EL (cell line): ENCODE measurements around the gene CAPZB.

Experiments
- DNase-seq: peaks from one replicate; pipeline ENCODE4 v3.0.0-alpha.2; 2016

CAPZB gene

DNA sequence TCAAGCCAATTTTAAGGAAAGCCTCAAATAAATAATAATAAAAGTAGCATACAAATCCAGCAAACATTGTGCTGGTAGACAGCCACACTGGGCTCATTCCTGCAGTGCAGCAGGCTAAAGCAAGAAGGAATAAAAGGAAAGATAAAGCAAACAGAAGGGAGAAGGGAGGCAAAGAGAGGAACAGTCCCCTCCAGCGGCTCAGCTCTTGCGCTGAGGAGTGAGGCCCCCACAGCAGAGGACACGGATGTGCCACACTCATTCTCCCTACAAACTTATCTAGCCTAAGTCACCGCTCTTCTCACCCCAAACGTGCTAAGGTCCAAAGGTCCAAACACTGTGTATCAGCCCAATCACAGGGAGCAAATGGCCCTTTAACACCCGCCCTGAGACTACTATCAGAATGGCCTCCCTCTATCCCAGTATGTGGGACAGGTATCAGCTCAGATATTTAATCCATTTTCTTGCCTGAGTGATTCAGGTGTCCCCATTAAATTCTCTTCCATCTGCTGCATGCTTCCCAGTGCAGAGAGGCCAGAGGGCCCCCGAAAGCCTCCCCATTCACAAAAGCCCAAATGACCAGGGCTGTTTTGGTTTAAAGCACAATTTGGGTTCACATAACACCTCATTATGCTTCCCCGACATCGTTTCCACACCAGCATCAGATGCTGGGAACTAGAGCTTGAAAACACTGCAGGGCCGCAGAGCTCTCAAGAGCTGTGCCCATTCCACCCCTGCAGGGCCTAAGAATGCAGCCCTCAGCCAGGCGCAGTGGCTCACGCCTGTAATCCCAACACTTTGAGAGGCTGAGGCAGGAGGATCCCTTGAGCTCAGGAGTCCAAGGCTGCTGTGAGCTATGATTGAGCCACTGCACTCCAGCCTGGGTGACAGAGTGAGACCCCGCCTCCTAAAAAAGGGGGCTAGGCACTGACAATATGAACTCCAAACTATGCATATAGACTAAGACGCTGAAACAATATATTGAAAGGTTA is 17.8 kb downstream of the CAPZB start:
- no peak for DNase-seq

DNA sequence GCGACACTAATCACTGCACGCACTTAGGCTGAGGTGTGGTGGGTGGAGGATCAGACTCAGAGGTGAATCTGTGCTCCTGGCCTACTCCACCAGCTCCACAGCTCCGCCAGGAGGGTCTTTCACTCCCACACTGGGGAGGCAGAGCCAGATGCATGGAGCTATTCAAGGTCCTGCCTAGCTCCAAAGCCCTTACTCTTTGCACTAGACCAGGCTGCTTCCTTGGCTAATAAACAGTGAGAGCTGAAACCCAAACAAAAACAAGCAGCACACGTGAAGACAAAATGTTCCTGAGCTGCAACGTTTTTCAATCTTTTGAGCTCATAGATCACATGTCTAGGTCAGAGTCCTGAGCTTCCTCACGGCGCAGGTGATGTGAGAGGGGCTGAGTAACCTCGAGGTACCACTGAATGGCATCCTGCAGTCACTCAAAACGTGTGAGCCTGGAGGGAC is 19.2 kb downstream of the CAPZB start:
- no peak for DNase-seq

DNA sequence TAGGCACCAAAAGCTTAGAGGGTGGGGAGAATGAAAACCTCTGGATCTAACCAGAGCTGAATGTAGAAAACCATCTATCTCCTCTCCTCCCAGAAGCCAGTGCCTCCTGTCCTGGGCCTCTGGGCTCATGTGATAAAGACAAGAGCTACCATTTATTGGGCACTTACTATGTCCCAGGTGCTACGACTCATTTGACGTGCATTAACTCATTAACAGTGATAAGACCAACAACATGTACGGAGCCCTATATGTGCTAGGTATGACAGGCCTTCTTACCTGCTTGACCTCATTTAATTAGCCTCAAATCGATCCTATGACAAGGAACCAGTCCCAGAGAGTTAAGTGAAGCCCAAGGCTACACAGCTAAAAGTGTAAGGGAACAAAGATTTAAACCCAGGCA is 19.7 kb downstream of the CAPZB start:
- DNase-seq: no peak

DNA sequence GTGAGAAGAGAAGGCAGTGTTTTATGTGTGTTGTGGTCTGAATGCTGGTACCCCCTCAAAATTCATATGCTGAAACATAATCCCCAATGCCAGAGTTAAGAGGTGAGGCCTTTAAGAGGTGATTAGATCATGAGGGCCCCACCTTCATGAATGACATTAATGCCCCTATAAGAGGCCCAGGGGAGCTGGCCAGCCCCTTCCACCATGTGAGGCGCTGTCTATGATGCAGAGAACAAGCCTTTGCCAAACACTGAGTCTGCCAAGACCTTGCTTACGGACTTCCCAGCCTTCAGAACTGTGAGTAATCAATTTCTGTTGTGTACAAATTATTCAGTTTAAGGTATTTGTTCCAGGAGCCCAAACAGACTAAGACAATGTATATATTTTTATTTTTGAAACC is 20.2 kb downstream of the CAPZB start:
- DNase-seq: no peak

DNA sequence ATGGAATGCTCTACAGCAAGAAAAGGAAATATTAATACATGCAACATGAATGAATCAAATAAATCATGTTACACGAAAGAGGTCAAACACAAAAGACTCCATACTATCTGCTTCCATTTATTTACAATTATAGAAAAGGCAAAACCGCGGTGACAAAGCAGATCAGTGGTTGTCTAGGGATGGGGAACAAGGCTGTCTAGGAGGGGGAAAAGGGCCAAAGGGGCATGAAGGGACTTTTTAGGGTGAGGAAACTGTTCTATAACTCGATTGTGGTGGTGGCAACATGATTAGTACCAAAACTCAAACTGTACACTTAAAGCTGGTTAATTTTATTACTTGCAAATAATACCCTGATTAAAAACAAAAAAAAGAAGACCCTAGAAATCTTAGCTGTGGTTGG is 20.6 kb downstream of the CAPZB start:
- no peak for DNase-seq

DNA sequence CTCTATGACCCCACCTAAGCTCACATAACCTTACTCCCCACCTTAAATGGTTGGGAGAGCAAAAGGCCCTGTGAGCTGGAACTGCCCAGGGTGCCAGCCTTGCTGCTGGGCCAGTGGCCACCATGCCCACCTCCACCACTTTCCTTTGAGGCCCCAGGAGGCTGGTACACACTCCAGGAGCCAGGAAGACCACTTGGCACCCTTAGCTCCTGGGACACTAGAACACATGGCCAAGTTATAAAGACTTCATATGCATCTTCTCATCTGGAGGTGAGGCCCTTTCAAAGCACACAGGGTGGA is 21.9 kb downstream of the CAPZB start:
- DNase-seq: no peak

DNA sequence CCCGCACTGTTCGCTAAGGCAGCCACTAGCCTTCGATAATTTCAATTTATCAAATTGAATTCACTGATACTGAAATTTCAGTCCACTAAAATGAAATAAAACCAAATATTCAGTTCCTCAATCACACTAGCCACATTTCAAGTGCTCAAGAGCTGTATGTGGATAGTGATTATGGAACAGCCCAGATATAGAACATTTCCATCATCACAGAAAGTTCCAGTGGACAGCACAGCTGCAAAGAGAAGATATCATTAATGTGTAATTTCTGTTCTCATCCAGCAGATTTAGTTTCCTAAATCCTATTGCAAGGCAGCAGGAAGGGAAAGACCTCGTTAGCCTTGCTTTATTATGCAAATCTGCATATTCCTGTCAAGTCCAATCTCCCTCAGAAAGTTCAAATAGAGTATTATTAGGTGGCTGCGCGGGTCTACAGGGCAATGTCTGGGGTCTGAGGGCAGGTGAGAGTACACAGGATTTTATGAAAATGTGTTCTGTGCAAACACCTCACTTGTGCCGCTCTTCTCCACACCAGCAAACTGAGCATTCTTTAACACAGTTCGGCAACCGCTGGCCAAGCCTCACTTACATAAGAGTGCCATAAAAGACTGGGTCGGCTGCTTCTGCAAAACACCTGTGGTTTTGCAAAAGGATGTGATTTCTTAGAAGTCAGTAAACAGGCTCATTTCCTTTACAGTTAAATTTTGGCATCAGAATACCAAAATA is 22.4 kb downstream of the CAPZB start:
- DNase-seq: no peak

DNA sequence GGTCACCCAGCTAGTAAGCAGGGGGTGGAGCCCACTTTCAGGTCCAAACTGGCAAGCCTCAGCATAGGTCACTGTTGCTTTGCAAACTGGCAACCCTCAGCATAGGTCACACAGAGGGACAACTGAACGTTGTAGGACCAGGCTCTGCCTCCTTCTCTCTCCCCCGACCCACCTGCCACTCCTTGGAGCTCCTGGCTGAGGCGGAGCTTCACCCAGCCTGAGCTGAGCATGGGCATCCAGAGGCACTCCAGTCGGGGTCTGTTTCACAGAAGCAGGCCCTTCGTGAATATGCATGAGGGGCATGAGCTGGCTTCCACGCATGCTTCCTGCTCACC is 24.2 kb downstream of the CAPZB start:
- no peak for DNase-seq

DNA sequence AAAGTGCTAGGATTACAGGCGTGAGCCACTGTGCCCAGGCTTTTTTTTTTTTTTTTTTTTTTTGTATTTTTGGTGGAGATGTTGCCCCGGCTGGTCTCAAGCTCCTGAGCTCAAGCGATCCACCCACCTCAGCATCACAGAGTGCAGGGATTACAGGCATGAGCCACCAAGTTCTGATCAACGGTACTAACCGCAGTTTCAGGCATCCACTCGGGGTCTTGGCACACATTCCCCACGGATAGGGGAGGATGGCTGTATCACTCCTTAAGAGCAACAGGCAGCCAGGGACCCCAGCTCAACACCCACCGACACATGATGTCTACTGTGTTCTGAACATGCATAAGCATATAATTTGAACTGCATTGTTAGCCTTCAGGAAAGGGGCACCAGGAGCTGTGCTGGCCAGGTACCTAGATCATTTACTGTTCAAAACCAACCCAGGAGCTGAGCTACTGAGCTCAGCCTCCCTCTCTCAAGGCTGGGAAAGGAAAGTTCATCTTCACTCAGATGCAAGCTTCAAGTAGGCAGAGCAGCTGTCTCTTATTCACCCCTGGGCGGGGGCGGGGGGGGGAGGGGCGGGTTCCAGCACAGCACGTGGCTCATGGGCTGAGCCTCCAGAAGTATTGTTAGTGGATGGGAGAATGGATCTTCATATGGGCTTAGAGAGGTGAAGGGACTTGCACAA is 24.7 kb downstream of the CAPZB start:
- no peak for DNase-seq

DNA sequence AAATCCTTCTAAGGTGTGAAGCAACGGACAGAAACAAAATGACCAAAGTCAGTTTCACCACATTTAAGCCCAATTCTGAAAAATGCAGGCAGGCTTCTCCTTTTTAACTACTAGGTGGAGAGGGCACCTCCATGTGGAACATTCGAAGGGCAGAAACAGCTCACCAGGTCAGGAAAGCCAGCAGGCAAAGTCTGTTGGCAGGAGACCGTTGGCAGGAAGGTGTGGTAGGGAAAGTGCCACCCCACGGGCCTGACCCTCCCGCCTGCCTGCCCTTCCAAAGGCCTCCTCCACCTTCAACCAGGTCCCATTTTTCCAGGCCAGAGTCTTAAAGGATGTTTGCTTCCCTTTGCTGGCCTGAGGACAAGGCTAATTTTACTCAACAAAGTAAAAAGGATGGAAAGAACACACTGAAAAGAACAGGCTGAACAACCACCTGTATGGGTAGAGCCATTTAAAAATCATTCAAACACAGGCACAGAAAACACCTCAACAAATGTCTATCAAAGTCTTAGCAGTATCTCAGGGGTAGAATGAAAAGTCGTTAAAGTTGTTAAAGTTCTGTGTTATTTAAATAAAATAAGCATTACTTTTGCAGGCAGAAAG is 26.4 kb downstream of the CAPZB start:
- no peak for DNase-seq

DNA sequence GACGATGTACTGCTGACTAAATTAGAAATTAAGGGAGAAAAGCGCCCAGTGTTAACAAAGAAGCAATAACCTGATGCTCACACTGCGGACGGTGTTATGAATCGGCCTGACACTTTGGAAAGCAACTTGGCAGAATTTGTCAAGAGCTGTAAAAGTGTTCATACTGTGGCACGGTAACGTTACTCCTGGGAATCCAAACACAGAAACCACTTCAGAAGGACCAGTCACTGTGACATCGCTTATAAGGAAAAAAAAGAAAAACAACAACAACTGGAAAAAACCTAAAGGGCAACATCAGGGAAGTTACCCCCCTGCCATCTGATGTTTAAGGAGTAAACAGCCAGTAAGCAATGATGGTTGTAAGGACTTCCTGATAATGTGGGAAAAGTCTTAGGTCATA is 27.7 kb downstream of the CAPZB start:
- DNase-seq: no peak

DNA sequence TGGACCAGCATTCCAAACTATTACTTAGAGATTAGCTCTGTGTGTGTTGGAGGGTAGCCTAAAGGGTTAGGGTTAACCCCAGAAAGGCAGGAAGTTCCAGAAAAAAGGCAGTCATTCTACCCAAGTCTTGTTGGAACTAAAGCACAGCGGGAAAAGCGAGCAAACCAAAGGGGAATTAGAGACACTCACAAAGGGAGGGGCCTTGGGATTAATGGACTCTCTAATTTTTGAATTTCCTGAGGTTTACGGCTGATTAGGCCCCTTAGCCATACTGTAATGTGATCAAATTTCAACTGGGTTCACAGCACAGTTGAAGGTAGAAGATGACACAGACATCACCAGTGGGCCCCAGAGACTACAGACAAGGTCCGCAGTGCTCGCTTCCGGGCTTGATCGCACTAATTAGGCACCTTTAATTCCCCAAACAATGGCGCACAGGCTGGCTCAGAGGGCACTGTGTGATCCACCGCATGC is 28.3 kb downstream of the CAPZB start:
- peak; percentile 54 for DNase-seq

DNA sequence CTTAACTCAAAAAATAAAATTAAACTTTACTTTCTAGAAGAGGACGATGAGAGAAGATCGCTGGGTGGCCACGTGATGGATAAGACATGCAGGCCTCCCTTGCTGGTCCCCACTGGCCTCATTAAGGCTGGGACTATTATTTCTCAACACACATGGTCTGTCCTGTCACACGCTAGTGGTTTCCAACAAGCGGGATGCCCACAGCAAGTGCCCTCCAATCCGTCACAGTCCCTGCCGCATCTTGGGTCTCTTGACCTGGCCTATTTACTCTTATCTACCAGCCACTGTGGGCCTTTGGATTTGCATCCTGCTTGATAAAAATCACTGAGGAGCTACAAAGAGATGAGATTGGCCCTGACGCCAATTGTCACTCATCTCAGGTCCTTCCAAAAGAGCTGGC is 30.0 kb downstream of the CAPZB start:
- DNase-seq: no peak

DNA sequence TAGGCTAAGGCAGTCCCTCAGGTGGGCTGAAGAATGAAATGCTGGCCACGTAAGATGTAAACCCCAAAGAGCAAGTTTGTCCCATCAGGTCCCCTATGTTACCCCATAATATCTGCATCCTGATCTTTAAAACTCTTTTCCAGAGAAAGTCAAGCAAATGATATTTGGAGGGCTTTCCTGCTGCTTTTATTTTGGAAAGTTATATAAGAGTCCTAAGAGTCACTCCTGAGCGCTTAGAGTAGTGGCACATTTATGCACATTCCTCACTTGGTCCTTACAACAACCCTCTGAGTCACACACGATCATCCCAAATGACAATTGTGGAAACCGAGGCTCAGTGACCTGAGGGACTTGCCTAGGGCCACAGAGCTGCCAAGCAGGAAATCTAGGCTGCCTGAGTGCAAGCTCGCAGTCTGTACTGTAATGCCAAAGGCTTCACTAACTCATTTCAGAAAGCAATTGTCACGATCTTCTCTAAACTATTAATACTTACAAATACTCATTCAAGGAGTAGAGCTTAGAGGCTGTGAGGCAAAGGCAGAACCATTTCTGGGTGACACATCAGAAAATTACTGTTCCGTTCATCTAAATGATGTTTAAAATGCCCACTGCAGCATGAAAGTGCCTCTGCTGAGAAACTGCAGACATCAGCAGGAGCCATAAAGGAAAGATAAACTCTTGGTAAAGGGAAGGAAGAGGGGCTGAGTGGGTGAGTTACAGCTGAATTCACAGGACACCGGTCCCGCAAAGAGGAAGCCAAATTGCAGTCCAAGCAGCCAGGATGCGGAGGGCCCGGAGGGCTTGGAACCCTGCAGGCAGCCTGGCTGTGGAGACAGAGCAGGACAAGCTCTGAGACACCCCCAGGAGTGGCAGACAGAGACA is 30.8 kb downstream of the CAPZB start:
- no peak for DNase-seq

DNA sequence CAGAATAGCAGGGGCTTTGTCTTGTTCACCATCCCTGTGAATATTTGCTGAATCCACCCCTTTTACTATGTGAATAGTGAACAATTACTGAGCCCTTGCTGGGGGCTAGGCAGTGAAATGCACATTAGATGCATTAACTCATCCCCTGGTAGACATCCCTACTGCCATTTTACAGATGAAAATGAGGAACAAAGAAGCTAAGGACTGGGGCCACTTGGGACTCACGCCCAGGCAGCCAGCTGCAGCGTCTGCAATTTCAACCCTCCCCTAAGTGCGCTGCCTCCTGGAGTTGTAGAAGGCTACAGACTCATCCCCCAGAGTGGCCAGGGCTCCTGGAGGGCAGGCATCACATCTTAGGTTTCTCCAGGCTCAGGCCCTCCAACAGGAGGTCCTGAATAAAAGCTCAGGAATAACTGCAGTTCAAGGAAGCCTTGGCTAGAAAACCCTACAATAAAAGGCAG is 31.6 kb downstream of the CAPZB start:
- DNase-seq: no peak

DNA sequence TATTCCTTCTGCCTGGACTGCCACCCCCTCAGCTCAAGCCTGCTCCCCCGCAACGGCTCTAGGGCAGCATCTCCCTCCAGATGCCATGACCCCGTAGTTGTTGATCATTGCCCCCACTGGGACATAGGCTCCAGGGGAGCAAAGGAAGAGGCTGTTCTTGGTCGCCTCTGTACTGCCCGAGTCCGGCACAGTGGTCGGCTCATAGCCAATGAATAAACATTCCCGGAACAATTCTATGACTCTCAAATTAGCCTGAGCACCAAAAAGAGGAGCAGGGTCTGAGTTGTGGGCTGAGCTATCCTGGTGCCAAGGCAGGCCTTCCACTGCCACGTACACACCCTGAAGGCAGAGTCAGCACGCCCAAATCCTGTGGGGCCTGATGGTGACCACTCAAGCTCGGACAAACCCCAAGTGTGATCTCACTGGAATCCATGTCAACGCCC is 33.1 kb downstream of the CAPZB start:
- peak; percentile 96 for DNase-seq

DNA sequence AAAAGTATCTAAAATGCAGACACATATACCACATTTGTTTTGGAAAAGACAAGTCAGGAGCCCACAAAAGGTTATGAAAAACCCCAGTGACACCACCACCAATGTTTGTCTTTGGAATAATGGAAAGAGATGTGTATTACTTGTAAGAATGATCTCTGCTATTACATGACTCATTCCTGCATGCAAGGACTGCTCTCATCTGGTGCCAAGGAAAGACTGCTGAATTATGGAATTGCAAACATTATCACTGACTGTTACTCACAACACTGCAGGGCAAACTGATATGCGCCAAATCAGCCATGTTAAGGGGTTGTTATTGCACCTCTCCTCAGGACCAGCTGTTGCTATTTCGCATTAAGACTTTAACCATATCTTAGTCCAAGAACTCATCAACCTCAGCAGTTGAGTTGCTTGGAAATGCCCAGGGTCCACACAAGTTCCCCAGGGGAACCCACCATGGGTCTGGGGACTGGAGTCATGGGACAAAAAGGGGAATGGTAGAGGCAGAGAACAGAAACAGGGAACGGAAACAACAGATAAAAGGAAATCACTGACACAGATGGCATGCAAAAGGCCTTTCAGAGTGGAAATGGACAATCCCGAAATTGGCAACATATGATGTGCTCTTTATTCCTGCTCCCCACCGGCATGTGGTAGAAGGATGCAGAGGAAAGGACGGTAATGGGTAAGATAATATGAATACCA is 34.4 kb downstream of the CAPZB start:
- DNase-seq: peak; percentile 96

DNA sequence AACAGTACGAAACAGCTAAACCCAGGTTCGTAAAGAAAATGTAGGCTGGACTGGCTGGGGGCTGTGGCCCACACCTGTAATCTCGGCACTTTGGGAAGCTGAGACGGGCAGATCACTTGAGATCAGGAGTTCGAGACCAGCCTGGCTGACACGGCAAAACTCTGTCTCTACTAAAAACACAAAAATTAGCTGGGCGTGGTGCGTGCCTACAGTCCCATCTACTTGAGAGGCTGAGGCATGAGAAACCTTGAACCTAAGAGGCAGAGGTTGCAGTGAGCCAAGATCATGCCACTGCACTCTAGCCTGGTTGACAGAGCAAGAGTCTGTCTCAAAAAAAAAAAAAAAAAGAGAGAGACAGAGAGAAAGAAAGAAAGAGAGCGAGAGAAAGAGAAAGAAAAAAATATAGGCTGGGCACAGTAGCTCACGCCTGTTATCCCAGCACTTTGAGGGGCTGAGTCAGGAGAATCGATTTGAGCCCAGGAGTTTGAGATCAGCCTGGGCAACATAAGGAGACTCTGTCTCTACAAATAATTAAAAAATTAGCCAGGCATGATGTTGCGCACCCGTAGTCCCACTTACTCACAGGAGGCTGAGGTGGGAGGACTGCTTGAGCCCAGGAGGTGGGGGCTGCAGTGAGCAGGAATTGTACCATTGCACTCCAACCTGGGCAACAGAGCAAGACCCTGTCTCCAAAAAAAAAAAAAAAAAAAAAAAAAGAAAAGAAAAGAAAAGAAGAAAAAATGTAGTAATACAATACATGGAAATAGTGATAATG is 35.7 kb downstream of the CAPZB start:
- no peak for DNase-seq

DNA sequence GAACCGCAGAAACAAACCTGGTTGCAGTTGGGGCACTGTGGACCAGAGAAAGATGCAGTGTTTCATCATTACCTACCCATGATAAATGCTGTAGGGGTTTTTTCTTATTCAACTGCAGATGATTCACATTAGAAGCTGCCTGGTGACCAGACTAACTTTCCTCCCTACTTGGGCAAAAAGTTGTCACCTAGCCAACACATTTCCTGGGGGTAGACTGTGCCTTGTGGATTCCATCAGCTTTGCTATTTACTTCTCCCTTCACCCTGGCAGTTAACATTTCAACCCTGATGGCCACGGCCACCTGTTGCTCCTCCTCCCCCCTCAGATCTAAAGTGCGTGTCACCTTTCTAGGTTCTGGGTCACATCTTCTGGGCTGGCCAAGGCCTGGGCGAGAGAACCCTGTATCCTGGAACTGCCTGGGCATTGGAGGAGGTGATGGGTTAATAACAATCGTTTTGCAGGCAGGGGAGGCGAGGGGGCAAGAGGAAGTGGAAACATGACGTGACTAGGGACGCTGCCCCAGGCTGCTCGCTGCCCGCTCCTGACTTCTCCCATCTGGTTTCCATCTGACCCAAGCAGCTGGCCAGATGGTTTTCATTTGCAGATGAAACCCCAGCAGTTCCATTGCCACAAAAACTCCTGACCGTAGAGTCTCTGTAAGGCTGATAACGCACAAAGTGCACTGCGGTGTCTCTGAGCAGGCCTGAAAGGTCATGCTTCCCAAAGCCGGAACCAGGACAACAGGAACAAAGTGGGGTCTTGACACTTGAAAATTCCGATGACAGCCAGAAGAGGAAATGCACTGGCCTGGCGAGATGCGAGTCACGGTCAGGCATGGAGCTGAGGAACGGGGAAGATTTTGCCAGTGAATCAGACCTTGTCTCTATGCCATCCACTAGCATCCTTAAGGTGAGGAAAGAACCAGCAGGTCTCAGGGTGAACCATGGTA is 36.6 kb downstream of the CAPZB start:
- peak; percentile 97 for DNase-seq
